HepG2 (cell line): ENCODE measurements around the gene ZBTB22. TPM values are rescaled to one million over a fixed set of nuclear protein-coding genes. Genes with fewer than 3 reads are reported as not detected.

ENCODE experiments used
- FLYWCH1 ChIP-seq: sonication (generic); formaldehyde crosslinking; IDR thresholded peaks from 2 replicates; pipeline ENCODE4 v1.8.1; 2023; ENCODE audit warnings: mild to moderate bottlenecking, missing genetic modification reagents
- GZF1 ChIP-seq: sonication (generic); formaldehyde crosslinking; IDR thresholded peaks from 2 replicates; pipeline ENCODE4 v1.5.1; 2020; ENCODE audit warnings: mild to moderate bottlenecking, missing genetic modification reagents
- HOXA7 ChIP-seq: sonication (generic); formaldehyde crosslinking; IDR thresholded peaks from 2 replicates; pipeline ENCODE4 v1.8.1; 2022; ENCODE audit warnings: mild to moderate bottlenecking, missing genetic modification reagents, moderate library complexity
- PATZ1 ChIP-seq: sonication (generic); formaldehyde crosslinking; IDR thresholded peaks from 2 replicates; pipeline ENCODE4 v1.4.0; 2020; ENCODE audit warnings: missing genetic modification reagents
- RBFOX2 ChIP-seq: fragments of 200-400 bp; formaldehyde crosslinking; IDR thresholded peaks from 2 replicates; pipeline ENCODE4 v1.6.1; 2017; ENCODE audit warnings: low read depth, mild to moderate bottlenecking, low read length
- YY1 ChIP-seq: IDR thresholded peaks from 2 replicates; pipeline ENCODE4 v1.6.1; 2011; ENCODE audit warnings: low read length, low read depth, moderate library complexity, mild to moderate bottlenecking; ENCODE audit not compliant: insufficient read depth, insufficient replicate concordance
- ZBTB43 ChIP-seq: sonication (generic); formaldehyde crosslinking; conservative IDR thresholded peaks from 2 replicates; pipeline ENCODE4 v1.4.0; 2020; ENCODE audit warnings: missing genetic modification reagents
- ZKSCAN5 ChIP-seq: sonication (generic); formaldehyde crosslinking; IDR thresholded peaks from 2 replicates; pipeline ENCODE4 v1.5.1; 2020; ENCODE audit warnings: mild to moderate bottlenecking, missing genetic modification reagents
- ZMYM2 ChIP-seq: sonication (generic); formaldehyde crosslinking; IDR thresholded peaks from 2 replicates; pipeline ENCODE4 v1.8.0; 2022; ENCODE audit warnings: mild to moderate bottlenecking, missing genetic modification reagents
- ZNF512B ChIP-seq: sonication (generic); formaldehyde crosslinking; IDR thresholded peaks from 2 replicates; pipeline ENCODE4 v1.5.1; 2020; ENCODE audit warnings: missing genetic modification reagents, mild to moderate bottlenecking, borderline replicate concordance
- ZNF546 ChIP-seq: sonication (generic); formaldehyde crosslinking; conservative IDR thresholded peaks from 2 replicates; pipeline ENCODE4 v1.8.1; 2023; ENCODE audit warnings: mild to moderate bottlenecking, missing genetic modification reagents
- ZNF768 ChIP-seq: sonication (generic); formaldehyde crosslinking; IDR thresholded peaks from 2 replicates; pipeline ENCODE4 v1.4.0; 2020; ENCODE audit warnings: missing genetic modification reagents
- polyA plus RNA-seq, 8 experiments: library from polyadenylated mRNA; depleted of rRNA in 3 of 8; stranded (reverse) in 7 of 8; unstranded in 1 of 8; fragments of >200 nt; fragmentation: Illumina TruSeq in 4 of 8; extraction: Trizol in 4 of 8; gene quantifications; 2 replicates each; pipeline versions ENCODE4 v1.2.1 to v1.2.3, GENCODE V29; 2011 to 2016; ENCODE audit warnings: low read depth in 4 of 8, missing spikeins in 1 of 8, mixed read lengths in 1 of 8; ENCODE audit not compliant: insufficient read depth in 1 of 8
- total RNA-seq, 5 experiments: library from RNA; depleted of rRNA; stranded (reverse); fragments of >200 nt; fragmentation: Illumina TruSeq; extraction: Trizol; gene quantifications; 2 replicates each; pipeline ENCODE4 v1.2.3, GENCODE V29; 2016; ENCODE audit warnings: low read depth in 1 of 5
- TF ChIP-seq, protein P1 (sequence below): sonication (generic); formaldehyde crosslinking; IDR thresholded peaks from 2 replicates; pipeline ENCODE4 v1.5.0; 2020; ENCODE audit warnings: mild to moderate bottlenecking, missing genetic modification reagents
- TF ChIP-seq, protein P2 (sequence below): sonication (generic); formaldehyde crosslinking; conservative IDR thresholded peaks from 2 replicates; pipeline ENCODE4 v1.8.0; 2022; ENCODE audit warnings: mild to moderate bottlenecking, moderate library complexity, missing genetic modification reagents
- TF ChIP-seq, protein P3 (sequence below): sonication (generic); formaldehyde crosslinking; IDR thresholded peaks from 2 replicates; pipeline ENCODE4 v1.9.0; 2021; ENCODE audit warnings: missing genetic modification reagents, mild to moderate bottlenecking, borderline replicate concordance

Gene ZBTB22
- total and polyA plus RNA-seq, 2 of the 13 experiments (the other 11 are each of a cell fraction or from before 2014, with no cell fraction given), result 8.0 to 10.6 TPM

- TF ChIP-seq, protein P1, sequence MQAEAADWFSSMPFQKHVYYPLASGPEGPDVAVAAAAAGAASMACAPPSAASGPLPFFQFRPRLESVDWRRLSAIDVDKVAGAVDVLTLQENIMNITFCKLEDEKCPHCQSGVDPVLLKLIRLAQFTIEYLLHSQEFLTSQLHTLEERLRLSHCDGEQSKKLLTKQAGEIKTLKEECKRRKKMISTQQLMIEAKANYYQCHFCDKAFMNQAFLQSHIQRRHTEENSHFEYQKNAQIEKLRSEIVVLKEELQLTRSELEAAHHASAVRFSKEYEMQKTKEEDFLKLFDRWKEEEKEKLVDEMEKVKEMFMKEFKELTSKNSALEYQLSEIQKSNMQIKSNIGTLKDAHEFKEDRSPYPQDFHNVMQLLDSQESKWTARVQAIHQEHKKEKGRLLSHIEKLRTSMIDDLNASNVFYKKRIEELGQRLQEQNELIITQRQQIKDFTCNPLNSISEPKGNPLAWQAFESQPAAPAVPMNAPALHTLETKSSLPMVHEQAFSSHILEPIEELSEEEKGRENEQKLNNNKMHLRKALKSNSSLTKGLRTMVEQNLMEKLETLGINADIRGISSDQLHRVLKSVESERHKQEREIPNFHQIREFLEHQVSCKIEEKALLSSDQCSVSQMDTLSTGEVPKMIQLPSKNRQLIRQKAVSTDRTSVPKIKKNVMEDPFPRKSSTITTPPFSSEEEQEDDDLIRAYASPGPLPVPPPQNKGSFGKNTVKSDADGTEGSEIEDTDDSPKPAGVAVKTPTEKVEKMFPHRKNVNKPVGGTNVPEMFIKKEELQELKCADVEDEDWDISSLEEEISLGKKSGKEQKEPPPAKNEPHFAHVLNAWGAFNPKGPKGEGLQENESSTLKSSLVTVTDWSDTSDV (CRISPR knock-in tag), result no peak
- TF ChIP-seq RBFOX2, result peak; percentile 87
- TF ChIP-seq ZBTB43 (CRISPR knock-in tag), result no peak
- TF ChIP-seq YY1, result peak; percentile 53
- TF ChIP-seq ZKSCAN5 (CRISPR knock-in tag), result no peak
- TF ChIP-seq PATZ1 (CRISPR knock-in tag), result no peak
- 0 out of 2 replicates have a peak, but pooled peaks have one; percentile 44 for TF ChIP-seq FLYWCH1 (CRISPR knock-in tag)
- TF ChIP-seq HOXA7, result peak; percentile 93
- no peak; the same call in 1 of the 2 replicates for TF ChIP-seq GZF1 (CRISPR knock-in tag)
- TF ChIP-seq, protein P2, sequence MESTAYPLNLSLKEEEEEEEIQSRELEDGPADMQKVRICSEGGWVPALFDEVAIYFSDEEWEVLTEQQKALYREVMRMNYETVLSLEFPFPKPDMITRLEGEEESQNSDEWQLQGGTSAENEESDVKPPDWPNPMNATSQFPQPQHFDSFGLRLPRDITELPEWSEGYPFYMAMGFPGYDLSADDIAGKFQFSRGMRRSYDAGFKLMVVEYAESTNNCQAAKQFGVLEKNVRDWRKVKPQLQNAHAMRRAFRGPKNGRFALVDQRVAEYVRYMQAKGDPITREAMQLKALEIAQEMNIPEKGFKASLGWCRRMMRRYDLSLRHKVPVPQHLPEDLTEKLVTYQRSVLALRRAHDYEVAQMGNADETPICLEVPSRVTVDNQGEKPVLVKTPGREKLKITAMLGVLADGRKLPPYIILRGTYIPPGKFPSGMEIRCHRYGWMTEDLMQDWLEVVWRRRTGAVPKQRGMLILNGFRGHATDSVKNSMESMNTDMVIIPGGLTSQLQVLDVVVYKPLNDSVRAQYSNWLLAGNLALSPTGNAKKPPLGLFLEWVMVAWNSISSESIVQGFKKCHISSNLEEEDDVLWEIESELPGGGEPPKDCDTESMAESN (CRISPR knock-in tag), result peak; percentile 70; the same call in 1 of the 2 replicates
- TF ChIP-seq ZNF512B (CRISPR knock-in tag), result no peak; the same call in 1 of the 2 replicates
- peak; percentile 66; the same call in 1 of the 2 replicates for TF ChIP-seq ZNF768
- TF ChIP-seq, protein P3, sequence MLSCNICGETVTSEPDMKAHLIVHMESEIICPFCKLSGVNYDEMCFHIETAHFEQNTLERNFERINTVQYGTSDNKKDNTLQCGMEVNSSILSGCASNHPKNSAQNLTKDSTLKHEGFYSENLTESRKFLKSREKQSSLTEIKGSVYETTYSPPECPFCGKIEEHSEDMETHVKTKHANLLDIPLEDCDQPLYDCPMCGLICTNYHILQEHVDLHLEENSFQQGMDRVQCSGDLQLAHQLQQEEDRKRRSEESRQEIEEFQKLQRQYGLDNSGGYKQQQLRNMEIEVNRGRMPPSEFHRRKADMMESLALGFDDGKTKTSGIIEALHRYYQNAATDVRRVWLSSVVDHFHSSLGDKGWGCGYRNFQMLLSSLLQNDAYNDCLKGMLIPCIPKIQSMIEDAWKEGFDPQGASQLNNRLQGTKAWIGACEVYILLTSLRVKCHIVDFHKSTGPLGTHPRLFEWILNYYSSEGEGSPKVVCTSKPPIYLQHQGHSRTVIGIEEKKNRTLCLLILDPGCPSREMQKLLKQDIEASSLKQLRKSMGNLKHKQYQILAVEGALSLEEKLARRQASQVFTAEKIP (CRISPR knock-in tag), result no peak
- TF ChIP-seq ZNF546, result no peak
- peak; percentile 16; the same call in 1 of the 2 replicates for TF ChIP-seq ZMYM2 (CRISPR knock-in tag)
Measured at GRCh38 chr6:33299237-33299944, 18.2 kb downstream of the ZBTB22 start (continued).
